ENCODE data around the gene ANKRD36C.
"Not testable (repeated sequence)": the region's sequence is repeated elsewhere in the genome, so short reads cannot be mapped to it uniquely, and the experiment has no call there.

- TF ChIP-seq PATZ1 (CRISPR knock-in tag; IDR thresholded peaks at IDR 0.05; ENCODE audit: borderline replicate concordance); RARB (CRISPR knock-in tag; IDR thresholded peaks at IDR 0.05); TCF4 (CRISPR knock-in tag; IDR thresholded peaks at IDR 0.05; ENCODE audit: borderline replicate concordance): not testable (repeated sequence)
Observed at GRCh38 chr2:95948039-95948438, 43.6 kb downstream of the ANKRD36C start.
